ENCODE measurements around the gene ASAP3.

ASAP3 gene

GRCh38 chr1:23449958-23450357 lies 34.0 kb downstream of the ASAP3 start:
- Mint-ChIP-seq H3K9me3 (no peaks in the 10 kb centered on the region), H3K27ac (no peak overlapping the region), H3K4me1 (no peaks in the 10 kb centered on the region), H3K36me3 (ENCODE audit: low read depth) (peaks cover 38% of the 10 kb centered on the region), H3K4me3 (no peak overlapping the region), H3K27me3 (ENCODE audit: low read depth) (no peaks in the 10 kb centered on the region)
- no peak for TF ChIP-seq CTCF (IDR thresholded peaks at IDR 0.05; ENCODE audit: unreplicated experiment in 3 of 3)

GRCh38 chr1:23449306-23449705 lies 34.7 kb downstream of the ASAP3 start:
- no peak overlapping the region for H3K4me3 Mint-ChIP-seq
- H3K27ac Mint-ChIP-seq, result no peak overlapping the region
- peaks cover 34% of the 10 kb centered on the region for H3K36me3 Mint-ChIP-seq (ENCODE audit: low read depth)
- H3K4me1 Mint-ChIP-seq, result no peaks in the 10 kb centered on the region
- no peak for TF ChIP-seq CTCF (IDR thresholded peaks at IDR 0.05; ENCODE audit: unreplicated experiment in 3 of 3)
- H3K9me3 Mint-ChIP-seq, result no peaks in the 10 kb centered on the region
- H3K27me3 Mint-ChIP-seq (ENCODE audit: low read depth), result no peaks in the 10 kb centered on the region

- H3K4me1 Mint-ChIP-seq, result no peaks in the 10 kb centered on the region
- H3K4me3 Mint-ChIP-seq, result no peak overlapping the region
- H3K36me3 Mint-ChIP-seq (ENCODE audit: low read depth), result peaks cover 34% of the 10 kb centered on the region
- H3K27ac Mint-ChIP-seq, result no peak overlapping the region
- no peak for TF ChIP-seq CTCF (IDR thresholded peaks at IDR 0.05; ENCODE audit: unreplicated experiment in 3 of 3)
- no peaks in the 10 kb centered on the region for H3K9me3 Mint-ChIP-seq
- no peaks in the 10 kb centered on the region for H3K27me3 Mint-ChIP-seq (ENCODE audit: low read depth)
Observed at GRCh38 chr1:23448846-23449245, 35.1 kb downstream of the ASAP3 start.

GRCh38 chr1:23446661-23447310 lies 37.2 kb downstream of the ASAP3 start:
- Mint-ChIP-seq H3K4me1 (no peaks in the 10 kb centered on the region), H3K27me3 (ENCODE audit: low read depth) (no peaks in the 10 kb centered on the region), H3K36me3 (ENCODE audit: low read depth) (peaks cover 35% of the 10 kb centered on the region), H3K9me3 (no peaks in the 10 kb centered on the region), H3K4me3 (no peak overlapping the region), H3K27ac (no peak overlapping the region)
- TF ChIP-seq CTCF (IDR thresholded peaks at IDR 0.05; ENCODE audit: unreplicated experiment in 3 of 3), result no peak

- Mint-ChIP-seq H3K4me1 (no peaks in the 10 kb centered on the region), H3K27me3 (ENCODE audit: low read depth) (no peaks in the 10 kb centered on the region), H3K36me3 (ENCODE audit: low read depth) (peaks cover 37% of the 10 kb centered on the region), H3K9me3 (no peaks in the 10 kb centered on the region), H3K27ac (no peak overlapping the region), H3K4me3 (no peak overlapping the region)
- TF ChIP-seq CTCF (IDR thresholded peaks at IDR 0.05; ENCODE audit: unreplicated experiment in 3 of 3), result no peak
Observed at GRCh38 chr1:23444596-23445390, 39.2 kb downstream of the ASAP3 start.

Data from nephron (organoid).